Inflammatory macrophage treated with lipopolysaccharide for 1 hour (primary cell): Measurements from ENCODE around the gene EIPR1.
"Not testable (repeated sequence)": the region's sequence is repeated elsewhere in the genome, so short reads cannot be mapped to it uniquely, and the experiment has no call there.

Experiments used
- DNase-seq, 2 donors: peaks; one replicate each; pipeline ENCODE4 v3.0.0-alpha.2; 2020 to 2022

The EIPR1 gene

DNA sequence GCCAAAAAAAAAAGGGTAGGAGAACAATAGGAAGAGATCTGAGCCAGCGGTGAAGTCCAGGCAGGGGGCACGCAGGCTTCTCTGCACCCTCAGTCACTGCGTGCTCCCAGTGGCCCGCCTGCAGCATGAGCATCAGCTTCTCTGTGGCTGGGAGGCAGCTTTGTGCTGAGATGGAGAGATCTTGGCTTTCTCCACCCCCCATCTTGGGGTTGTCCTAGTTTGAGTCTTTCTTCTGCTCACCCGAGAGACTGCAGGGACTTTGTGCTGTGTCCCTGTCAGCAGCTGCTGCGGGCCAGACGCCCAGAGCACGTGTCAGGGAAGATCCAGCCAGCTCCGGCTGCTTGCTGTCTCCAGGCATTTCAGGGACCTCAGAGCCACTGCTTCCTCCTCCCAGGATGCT lies 22.2 kb upstream of the EIPR1 start:
- DNase-seq = no peak

DNA sequence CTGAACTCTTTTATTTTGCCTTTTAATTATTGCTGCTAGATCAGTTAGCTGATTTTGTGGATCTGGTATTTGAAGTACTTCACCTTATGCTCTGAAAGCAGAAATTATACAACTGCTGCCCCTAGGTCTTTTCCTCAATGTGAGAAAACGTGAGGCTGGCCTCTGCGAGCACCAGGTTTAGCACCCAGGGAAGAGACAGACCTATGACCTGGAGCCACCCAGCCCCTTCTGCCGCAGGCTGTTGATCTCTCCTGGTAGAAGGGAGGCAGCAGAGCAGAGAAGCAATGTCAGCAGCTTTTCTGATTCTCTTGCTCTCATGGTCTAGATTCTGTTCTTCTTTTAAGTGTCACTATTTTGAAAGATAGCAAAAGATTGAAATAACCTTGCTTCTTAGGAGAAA lies 21.8 kb upstream of the EIPR1 start:
- DNase-seq = no peak

DNA sequence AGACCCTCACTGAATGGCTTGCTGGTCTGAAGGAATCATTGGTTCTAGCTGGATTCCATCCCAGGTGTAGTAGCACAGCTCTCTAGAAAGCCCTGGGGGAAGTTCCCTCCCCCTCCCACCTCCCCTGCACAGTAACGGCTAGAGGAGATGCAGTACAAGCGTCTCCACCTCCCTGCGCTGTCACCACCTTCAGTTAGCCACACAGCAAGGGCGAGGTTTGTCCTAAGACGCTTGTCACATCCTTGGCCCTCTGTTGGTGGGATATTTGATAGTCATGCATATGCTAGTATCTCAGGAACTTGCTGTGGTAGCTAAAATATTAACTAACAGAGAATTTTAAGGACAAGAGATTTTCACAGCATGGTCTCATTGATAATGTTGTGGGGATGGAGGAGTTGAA lies 21.2 kb upstream of the EIPR1 start:
- DNase-seq = no peak

DNA sequence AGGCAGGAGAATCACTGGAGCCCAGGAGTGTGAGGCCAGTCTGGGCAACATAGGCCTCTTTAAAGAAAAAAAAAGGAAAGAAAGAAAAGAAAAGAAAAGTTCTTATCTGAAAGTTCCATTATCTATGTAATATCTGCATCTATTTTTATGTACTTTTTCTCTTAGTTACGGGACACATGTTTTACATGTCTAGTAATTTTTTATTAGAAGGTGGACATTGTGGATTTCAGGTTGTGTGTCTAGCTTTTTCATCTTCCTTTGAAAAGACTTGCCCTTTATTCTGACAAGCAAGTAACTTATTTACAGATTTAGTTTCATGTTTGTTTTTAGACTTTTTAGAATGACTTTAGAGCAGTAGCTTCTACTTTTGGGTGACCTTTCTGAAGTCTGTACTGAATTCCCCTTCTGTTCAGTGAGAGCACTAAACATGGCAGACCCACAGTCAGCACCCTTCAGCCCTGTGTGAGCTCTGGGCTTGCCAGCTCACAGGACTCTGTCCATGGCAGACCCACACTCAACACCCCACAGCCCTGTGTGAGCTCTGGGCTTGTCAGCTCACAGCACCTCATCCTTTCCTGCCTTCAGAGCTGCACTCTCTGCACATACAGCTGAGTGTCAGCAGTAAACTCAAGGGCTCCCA lies 19.4 kb upstream of the EIPR1 start:
- no peak for DNase-seq

DNA sequence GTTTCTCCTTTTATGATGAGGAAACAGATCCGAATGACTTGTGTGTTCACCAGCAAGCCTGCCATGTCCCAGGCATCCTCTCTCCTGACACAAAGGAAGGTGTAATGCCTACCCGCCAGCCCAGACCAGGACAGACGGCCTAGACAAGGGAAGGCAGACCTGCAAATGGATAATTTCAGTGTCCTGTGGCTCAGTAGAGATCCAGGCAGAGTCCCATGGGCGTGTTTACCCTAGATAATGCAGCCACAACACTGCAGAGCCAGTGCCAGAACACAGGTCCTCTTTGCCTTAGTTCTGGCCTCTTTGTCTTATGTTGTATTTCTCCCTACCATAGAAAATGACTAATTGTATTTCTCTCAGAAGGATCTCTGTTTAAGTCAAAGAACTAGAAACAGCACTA lies 14.6 kb upstream of the EIPR1 start:
- no peak for DNase-seq

GRCh38 chr2:3390041-3390440 lies 12.4 kb upstream of the EIPR1 start:
- no peak for DNase-seq

GRCh38 chr2:3389193-3389592 lies 11.6 kb upstream of the EIPR1 start:
- no peak for DNase-seq

DNA sequence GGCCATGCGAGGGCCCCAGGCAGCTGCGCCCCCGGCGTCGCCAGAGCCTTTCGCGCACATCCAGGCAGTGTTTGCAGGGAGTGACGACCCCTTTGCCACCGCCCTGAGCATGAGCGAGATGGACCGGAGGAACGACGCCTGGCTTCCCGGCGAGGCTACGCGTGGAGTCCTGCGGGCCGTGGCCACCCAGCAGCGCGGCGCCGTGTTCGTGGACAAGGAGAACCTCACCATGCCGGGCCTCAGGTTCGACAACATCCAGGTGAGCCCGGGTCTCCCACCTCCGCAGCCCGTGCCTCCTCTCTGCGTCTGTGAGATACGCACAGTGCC lies 10.8 kb upstream of the EIPR1 start:
- no peak for DNase-seq

GRCh38 chr2:3387644-3388411 lies 10.2 kb upstream of the EIPR1 start:
- DNase-seq = no peak

- DNase-seq = no peak
These were observed 9.4 kb upstream of the EIPR1 start for GRCh38 chr2:3387011-3387410.

GRCh38 chr2:3386448-3386958 lies 8.9 kb upstream of the EIPR1 start:
- DNase-seq = no peak

- DNase-seq = peak; percentile 83 to 88
These were observed 2.3 kb upstream of the EIPR1 start, which contains the start of gene TRAPPC12 for GRCh38 chr2:3379647-3380534. TRAPPC12 (plus strand) TSS chr2:3379694; CDS start chr2:3387624, 7,930 bp downstream.

- no peak for DNase-seq
These were observed 1.7 kb upstream of the EIPR1 start for GRCh38 chr2:3379339-3379646.

GRCh38 chr2:3377279-3377611 lies 373 bp downstream of the EIPR1 start:
- peak; percentile 57 for DNase-seq

- no peak for DNase-seq
These were observed 797 bp downstream of the EIPR1 start for GRCh38 chr2:3376821-3377220.

GRCh38 chr2:3369340-3370181 lies 8.1 kb downstream of the EIPR1 start:
- DNase-seq = not testable (repeated sequence)

- no peak for DNase-seq
These were observed 9.3 kb downstream of the EIPR1 start for GRCh38 chr2:3368261-3368722.

GRCh38 chr2:3365219-3365618 lies 12.4 kb downstream of the EIPR1 start:
- DNase-seq = no peak

DNA sequence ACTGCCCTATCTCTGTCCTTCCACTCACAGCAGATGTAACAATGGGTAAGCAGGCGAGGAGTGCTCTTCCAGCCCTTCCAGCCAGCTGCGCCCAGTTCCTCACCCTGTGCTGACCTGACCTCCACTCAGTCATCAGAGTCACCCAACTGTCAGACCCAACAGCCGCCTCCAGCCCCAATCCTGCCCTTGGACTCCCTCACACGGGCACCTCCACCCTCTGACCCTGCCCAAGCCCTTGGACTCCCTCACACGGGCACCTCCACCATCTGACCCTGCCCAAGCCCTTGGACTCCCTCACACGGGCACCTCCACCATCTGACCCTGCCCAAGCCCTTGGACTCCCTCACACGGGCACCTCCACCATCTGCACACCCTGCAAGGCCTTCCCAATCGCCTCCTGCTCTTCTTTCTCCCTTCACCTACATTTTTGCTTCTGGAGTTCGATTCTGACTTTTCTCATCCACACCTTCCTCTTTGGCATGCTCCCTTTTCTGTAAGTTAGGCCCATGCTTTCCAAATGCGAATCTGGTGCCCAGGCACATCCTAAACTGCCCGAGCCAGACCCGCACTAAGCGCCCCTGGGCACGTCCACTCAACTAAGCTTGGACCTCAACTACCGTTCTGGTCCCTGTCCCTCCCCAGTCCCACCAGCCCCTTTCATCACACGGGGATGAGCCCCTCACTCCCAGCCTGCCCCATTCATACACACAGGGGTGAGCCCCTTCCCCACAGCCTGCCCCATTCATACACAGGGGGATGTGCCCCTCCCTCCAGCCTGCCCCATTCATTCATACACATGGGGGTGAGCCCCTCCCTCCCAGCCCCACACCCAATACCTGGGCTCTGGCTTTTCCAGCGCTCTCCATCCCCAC lies 15.9 kb downstream of the EIPR1 start:
- no peak for DNase-seq

DNA sequence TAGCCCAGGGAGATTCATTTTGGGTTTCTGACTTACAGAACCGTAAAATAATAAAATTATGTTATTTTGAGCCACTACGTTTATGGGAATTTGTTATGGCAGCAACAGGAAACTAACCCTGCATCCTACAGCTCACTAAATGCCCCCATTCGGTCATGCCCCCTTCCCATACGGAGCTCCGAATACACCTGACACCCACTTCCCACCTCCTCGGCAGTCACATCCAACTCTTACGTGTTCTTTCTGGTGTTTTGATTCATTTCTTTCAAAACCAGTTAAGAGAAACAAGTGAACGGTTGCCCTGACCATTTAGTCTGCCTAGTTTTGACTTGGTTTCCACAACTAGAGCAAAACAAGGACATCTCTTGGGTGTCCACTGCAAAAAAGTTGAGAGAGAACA lies 19.7 kb downstream of the EIPR1 start:
- DNase-seq = no peak

DNA sequence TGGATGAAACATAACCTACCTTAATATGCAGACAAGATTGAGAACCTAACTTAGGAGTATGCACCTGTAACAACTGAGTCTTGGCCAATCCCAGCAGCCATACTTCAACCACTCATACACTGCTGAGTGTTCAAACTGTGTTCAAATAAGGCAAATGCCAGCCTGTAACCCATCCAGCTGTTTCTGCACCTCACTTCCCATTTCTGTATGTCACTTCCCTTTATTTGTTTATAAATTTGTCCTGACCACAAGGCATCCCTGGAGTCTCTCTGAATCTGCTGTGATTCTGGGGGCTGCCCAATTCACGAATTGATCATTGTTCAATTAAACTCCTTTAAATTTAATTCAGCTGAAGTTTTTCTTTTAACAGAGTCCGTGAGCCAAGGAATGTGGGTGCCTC lies 20.2 kb downstream of the EIPR1 start:
- peak; percentile 33 to 39 for DNase-seq

GRCh38 chr2:3356799-3357198 lies 20.8 kb downstream of the EIPR1 start:
- no peak for DNase-seq
